8988T (cell line): ENCODE measurements around the gene CRYBB1.
A peak's percentile ranks its signal among the peaks of the same experiment; 100 is the strongest.

ENCODE experiments used
- DNase-seq: peaks from one replicate; pipeline ENCODE4 v3.0.0; 2011

The CRYBB1 gene

DNA sequence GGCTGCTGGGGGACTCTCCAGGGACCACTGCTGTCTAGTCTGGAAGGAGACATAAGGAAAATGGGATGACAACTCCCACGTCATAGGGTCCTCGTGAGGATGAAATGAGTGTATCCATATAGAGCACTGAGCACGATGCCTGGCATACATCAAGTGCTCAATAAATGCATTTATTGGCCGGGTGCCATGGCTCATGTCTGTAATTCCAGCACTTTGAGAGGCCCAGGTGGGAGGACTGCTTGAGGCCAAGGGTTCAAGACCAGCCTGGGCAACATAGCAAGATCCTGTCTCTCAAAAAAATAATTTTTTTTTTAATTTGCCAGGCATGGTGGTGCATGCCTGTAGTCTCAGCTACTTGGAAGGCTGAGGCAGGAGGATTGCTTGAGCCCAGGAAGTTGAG lies 15.7 kb downstream of the CRYBB1 start:
- no peak for DNase-seq

DNA sequence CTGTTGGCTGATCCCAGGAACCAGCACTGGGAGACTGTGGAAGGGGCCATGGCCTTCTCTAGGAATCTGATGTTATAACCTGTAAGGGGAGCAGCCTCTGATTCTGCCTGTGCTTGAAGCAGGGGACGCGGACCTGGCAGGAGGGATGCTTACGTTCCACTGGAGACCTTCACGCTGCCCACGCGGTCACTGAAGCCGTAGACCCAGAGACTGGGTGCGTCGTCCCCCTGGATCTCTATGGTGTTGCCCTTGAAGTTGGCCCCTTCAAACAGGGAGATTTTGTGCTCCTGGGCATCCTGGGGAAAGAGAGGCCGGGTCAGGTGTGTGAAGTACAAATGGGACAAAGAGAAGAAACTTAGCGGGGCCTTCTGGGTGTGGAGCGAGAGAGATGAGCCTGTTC lies 16.1 kb downstream of the CRYBB1 start:
- DNase-seq = no peak

DNA sequence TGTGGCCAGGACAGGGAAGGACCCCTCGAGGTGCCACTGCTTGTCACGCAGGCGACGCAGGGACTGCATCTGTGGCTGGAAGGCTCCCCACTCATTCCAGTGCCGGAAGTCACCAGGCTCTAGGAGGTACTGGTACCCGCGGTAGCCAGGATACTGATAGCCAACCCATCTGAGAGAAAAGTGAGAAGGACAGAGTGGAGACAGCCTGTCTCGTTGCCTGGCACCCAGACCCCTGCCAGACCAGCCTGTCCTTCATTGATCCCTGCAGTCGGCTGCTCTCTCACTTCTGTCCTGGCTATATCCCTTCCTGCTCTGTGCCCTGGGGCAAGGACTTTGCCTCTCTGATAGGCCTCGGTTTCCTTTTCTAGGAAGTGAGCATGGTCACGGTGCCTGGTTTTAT lies 18.3 kb downstream of the CRYBB1 start:
- no peak for DNase-seq

DNA sequence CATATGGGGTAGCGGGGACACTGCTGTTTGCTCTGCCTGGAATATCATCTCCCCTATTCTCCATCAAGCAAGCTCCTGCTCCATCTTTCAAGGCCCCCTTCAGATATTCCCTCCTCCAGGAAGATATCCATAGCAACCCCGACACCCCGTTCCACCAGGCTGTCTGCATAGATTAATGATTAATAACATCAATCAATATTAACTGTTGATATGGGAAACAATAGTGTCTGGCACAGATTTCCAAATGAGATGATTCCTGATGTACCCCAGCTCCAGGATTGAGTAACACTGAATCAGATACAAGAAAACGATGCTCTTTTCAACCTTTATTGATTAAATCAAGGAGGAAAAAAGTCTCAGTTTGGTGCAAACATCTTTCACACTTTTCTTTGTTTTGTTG lies 20.3 kb downstream of the CRYBB1 start:
- DNase-seq = no peak

DNA sequence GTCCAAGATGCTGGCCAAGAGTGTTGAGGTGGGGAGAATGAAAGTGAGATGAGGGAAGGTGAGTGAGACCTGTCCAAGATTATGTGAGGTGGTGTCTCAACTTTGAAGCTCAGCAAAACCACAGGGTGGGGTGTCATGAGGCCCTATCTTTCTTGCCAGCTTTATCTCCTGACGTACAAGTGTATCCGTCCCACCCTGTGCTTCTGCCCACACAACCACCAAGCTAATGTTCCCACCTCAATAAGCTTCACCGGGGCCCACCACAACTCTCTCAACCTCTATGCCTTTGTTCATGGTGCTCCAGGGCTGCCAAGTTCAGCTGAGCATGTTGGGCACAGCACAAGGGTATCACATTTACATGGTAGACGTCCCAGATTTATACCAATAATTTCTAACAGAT lies 20.8 kb downstream of the CRYBB1 start:
- DNase-seq = no peak

DNA sequence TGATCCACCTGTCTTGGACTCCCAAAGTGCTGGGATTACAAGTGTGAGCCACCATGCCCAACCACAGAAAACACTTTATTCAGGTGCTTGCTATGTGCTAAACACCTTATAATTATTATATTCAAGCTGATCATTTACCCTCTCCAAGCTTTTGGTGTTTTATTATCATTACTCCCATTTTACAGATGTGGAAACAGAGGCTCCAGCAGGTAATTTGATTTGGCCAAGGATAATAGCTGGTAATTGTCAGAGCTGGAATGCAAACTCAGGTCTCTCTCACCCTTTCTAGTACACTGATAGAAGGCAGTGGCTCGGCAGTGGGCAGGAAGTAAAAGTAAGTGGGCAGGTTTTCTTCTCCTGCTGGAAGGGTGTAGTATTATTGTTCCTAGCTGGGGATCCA lies 24.1 kb downstream of the CRYBB1 start:
- DNase-seq = no peak

DNA sequence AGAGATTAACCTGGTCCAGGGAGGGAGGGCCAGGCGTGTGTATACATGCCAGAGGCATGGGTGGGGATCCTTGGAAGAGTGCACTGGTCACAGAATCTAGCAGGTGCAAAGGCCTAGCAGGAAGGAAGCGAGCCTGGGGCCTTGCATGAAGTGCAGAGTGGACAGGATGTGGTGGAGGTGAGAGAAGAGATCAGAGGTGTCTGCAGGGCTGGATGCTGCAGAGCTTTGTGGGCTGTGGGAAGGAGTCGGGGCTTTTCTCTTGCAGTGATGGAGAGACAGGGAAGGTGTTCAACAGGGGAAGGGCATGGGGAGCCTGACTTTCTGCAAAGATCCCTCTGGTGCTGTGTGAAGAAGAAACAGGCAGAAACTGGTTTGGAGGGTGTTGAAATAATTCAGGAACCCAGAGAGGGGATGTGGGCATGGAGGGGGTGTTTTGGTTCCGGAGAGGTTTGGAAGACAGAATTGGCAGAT lies 25.4 kb downstream of the CRYBB1 start:
- no peak for DNase-seq

DNA sequence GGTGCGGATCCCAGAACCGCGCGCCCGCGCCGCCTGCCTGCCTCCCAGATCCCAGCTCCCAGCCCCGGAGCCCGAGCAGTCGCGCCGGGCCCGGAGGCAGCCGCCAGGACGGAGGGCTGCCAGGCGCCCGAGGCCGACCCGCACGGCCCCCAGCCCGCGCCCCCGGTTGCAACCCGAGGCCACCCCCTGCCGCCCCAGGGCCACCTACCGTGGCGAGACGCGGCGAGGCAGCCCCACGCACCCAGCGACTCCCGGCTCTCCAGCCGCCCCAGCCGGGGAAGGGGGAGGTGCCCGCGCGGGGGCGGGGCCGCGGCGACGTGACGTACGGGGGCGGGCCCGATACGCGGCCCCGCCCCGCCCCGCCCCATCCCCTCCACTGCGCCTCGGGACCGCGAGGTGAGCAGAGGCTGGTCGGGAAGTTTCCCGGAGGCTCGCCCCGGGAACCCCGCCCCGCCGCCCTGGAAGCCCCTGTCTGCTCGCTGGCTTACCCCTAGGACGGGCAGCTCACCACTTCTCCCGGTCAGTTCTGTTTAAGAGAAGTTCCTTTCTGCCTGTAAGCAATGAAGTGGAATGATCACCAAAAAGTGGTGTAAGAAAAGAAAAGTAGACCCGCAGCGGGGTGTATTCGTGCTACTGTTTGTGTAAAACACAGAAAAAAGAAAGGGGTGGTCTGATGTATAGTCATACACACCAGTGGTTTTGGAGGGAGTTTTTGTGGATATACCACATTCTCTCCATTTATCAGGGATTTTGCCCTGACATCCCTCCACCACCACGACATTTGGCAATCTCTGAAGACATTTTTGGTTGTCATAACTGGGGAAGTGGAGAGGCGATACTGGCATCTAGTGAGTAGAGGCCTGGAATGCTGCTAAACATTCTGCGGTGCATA lies 27.7 kb downstream of the CRYBB1 start, which contains the start of gene TPST2:
TPST2 (minus strand) TSS at position 288 of the 892 bp plus-strand sequence. CDS start 48,502 bp downstream, outside the sequence.
- peak; percentile 72 for DNase-seq

DNA sequence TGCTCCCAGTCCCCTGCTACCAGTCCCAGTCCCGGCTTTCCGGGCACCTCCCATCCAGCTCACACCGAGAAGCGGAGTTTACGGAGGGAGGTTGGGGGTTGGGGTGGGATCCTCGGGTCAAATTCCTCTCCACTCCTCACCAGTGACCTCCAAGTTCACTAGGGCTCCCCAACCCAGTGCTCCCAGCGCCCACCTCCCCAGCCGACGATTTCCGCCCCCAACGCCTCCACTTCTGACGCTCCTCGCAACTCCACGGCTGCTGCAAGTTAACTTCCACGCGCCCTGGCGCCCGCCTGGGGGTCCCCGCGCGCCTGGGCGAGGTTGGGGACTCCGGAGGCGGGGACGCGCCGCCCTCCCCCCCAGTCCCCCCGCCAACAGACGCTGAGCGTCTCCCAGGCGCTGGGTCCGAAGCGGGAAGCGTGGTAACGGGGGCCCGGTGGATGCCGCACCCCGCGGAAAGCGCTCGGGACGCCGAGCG lies 28.4 kb downstream of the CRYBB1 start:
- no peak for DNase-seq

DNA sequence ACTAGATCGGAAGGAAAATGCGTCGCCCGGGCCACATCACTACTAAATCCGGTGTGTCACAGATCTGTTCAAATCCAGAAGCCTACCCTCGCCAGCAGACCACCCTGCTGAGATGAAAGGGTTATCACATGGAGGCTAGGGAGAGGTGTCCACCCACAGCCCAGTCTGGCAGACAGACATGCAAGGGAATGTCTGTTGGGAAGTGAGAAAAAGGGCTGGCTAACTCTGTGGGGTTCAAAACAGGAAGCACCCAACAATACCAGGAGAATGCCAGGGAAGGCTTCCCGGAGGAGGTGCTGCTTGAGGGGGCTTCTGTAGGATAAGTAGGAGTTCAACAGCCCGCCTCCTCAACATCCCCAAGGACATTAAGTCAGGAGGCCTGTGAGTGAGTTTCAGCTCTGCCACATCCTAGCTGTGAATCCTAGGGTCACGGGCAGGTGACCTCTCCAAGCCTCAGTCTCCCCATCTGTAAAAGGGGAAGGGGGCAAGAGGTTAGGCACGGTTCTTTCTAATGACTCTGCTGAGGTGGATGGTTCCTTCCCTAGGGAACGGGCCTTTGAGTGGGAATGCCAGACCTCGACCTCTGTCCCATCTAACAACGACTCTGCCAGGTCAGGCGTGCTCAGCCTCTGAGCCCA lies 29.0 kb downstream of the CRYBB1 start:
- no peak for DNase-seq

DNA sequence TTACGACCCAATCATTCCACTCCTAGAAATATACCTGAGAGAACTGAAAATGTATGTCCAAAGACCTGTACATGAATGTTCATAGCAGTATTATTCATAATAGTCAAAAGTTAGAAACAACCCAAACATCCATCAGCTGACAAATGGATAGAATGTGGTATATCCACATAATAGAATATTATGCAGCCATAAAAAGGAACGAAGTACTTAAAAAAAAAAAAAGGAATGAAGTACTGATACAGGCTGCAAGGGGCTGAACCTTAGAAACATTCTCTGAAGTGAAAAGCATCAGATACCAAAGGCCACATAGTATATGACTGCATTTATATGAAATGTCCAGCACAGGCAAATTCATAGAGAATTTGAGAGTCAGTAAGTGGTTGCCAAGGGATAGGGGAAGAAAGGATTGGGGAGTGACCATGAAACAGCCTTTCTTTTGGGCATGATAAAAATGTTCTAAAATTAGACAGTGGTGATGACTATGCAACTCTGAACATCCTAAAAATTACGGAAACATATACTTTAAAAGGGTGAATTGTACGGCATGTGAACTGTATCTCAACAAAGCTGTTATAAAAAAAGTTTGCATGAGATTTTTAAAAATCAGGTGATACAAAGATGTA lies 29.7 kb downstream of the CRYBB1 start:
- DNase-seq = no peak

DNA sequence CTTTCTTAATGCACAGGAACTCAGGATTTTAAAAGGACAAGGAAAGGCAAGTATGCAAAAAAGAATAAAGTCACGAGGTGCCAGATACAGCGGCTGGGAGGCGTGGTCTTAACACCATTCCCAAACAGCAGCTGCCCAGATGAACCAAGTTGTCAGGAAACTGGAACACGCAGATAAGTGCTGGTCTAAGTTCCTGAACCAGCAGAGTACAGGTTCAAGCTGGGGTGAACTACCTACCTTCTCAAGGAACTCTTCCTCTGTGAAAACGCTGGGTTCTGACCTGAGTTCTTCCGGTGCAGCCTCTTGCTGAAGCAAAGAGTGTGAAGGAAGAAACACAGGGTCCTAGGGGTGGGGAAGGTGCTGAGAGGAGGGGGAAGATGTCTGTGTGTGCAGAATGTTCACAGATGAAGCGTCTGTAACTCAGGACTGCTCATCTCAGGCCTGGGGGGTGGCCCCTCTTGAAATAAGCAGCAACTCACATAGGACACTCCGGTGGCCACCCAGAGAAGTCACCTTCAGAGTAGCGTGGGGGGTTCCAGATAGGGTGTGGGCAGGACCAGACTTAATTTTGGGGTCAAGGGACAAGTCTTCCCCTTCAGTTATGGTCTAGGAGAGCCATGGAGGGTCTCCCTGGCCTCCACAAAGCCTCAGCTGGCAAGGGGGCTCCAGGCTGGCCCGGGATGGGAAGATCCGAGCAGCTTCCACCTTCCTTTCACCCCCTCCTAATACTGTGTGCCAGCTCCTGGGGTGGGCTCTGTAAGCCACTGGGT lies 31.1 kb downstream of the CRYBB1 start:
- no peak for DNase-seq

DNA sequence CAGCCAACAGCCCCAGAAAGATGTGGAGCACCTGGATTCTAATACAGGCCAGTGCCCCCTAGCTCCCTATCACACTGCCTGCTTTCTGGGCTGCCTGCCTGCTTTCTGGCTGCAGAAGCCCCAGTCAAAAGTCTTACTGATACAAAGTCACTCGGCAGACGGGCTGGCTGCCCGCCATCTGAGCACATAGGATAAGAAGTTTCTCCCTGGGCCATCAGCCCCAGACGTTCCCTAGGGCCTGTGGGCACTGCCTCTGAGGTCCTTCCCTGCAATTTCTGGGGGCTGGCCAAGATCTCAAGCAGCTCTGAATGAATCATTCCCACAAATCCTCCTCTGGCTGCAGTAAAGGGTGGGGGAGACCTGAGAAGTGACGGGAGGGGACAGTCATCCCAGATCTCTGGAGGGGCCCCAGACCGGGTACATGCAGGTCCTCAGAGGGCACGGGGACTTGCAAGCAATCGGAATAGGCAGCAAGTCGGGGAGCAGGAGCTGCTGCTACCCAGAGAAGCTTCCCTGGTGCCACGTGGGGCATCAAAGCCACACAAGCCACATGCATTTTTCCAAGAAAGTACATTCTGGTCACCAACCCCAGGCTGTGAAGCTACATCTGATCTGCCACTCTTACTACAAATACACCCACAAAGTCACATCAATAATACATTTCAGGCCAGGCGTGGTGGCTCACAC lies 32.6 kb downstream of the CRYBB1 start:
- no peak for DNase-seq

DNA sequence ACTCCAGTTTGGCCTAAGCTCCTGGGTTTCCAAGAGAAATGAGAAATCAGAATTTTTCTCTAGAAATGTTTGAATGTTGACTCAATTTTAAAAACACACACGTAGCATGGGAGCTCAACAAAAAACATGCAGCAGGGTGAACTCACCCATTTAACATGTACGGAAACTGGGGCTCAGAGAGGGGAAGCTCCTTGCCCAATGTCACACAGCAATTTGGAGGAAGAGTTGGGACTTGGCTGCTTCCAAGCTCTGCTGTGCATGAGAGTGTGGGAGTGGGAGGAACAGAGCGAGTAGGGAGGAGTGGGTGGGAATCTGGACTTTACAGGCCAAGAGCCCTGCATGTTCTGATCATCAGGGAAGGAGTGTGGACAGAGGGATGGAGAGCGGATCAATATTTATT lies 33.8 kb downstream of the CRYBB1 start:
- no peak for DNase-seq

DNA sequence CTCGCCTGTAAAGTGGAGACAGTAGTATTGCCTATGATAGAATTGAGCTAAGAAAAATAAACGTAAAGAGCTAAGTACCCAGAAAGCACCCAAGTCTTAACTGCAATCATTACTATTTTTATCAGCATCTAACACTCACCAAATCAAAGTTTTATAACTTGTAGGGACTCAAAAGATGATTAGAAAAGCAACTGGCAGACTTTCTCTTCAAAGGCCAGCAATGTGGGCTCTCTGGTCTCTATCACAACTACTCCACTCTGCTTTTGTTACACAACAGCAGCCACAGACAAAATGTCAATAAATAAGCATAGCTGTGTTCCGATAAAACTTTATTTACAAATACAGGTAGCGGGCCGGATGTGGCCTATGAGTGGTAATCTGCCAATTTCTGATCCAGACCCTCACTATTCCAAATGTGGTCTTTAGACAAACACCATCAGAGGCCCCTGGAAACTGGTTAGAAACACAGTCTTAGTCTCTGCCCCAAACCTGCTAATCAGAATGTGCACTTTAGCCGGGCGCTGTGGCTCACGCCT lies 36.1 kb downstream of the CRYBB1 start:
- no peak for DNase-seq

DNA sequence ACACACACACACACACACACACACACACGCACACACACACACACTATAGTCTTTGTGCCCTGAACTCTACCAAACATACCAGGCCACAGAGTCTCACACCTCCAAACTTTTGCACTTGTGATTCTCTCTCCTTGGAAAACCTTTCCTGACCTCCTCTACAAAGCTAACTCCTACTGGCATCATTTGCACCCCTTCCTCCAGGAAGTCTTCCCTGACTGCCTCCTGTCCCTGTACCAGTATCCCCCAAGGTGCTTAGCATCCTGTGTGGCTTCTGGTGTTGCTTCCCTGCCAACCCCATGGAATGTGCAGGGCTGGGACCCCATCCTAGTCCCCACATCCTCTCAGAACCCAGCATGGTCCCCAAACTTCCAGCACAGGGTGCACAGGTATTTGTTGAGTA lies 36.8 kb downstream of the CRYBB1 start:
- DNase-seq = no peak

DNA sequence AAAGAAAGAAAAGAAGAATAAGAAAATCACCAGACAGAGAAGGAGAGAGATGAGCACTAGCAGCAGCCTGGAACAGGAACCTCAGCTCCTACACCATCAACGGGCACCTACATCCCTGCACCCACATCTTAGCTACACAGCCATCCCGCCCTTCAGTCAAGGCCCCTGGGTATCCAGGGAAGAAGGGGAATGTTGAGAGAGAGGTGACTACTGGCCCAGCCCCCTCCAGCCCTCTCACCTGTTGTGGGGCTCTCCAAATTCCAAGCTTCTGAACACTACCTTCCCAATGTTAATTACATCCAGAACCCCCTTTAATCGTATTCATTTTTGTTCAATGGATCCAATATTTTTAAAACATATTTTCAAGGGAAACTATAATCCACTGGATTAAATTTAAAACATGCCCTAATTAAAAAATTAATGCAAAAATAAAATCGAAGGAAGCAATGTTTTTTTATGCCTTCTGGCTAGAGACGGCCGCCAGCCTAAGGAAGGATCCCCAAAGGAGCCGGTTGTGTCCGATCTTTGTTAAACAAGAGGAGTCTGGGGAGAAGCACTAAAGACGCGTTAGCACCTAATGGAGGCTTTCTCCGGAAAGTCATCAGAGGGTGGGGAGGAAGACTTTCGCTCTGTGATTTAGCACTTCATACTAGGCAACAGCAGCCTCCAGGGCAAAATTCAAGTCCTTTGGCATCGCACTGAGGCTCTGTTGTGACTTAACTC lies 37.4 kb downstream of the CRYBB1 start:
- no peak for DNase-seq

DNA sequence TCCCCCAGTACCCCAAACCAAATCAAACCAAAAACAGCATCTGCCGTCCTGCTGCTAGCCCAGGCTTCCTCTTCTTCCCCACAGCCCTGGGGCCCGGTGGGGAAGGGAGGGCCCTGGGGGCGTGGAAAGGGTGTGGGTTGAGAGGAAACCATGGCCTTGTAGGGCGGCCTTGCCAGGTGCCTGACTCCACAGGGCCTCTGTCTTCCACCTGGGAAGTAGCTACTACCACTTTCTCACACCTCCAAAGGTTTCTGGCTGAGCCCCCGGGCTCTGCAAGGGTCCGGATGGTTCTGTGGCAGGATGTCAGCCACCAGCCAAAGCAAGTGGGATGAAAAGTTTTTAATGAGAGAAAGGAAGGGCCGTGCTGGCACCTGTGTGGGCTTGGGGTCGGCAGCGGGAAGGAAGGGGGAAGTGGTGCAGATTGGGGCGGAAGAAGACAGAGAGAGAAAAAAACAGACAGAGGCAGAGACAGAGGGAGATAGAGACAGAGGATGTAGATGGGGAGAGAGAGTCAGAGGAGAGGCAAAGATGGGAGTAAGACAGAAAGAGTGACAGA lies 38.4 kb downstream of the CRYBB1 start:
- no peak for DNase-seq

DNA sequence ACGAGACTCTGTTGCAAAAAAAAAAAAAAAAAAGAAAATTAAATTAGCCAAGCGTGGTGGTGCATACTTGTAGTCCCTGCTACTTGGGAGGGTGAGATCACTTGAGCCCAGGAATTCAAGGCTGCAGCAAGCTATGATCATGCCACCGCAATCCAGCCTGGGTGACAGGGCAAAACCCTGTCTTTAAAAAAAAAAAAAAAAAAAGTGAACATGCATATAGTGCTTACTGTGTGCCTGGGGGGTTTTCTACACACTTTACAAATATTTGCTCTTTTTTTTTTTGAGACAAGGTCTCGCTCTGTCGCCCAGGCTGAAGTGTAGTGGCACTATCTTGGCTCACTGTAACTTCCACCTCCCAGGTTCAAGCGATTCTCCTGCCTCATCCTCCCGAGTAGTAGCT lies 40.7 kb downstream of the CRYBB1 start:
- DNase-seq = no peak

DNA sequence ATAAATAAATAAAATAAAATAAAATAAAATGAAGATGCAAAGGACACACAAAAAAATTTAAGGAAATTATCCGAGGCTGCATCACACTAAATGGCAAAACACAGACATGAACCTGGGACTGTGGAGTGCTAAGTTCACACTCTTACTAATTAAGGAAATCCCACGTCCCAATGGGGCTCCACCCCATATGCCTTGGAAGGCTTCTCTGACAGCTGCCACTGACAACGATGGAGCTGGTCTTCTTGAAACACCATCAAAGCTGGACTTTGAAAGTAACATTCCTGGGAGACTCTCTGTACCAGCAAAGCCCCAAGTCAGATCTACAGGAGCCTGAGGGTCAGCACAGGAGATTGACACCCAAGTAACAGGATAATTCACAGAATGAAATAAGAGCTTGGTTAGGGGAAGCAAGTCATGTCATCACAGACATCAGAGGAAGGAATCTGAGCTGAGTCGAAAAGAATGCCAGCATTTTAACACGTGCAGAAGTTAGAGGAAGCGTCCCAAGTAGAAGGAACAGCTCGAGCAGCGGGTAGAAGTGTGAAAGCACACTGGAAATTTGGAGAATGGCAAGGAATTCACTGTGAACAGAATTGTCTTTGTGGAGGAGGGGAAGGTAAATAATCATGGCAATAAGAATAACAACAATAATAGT lies 41.7 kb downstream of the CRYBB1 start:
- no peak for DNase-seq
